Tibial artery (tissue), 4 donors: ENCODE results near the gene CACNA1C.

Experiments
- DNase-seq, 2 donors: peaks; one replicate each; pipeline ENCODE4 v3.0.0-alpha.2; 2019
- H3K27ac ChIP-seq, 2 donors: fragments of 200-600 bp; sonication (generic) in 1 of 2; 1 replicate in 1 of 2; 2 replicates in 1 of 2; pipeline ENCODE4 v1.5.1; 2018 to 2019; ENCODE audit warnings: mild to moderate bottlenecking in 1 of 2
- H3K27me3 ChIP-seq, 2 donors: fragments of 200-600 bp; sonication (generic) in 1 of 2; one replicate each; pipeline versions ENCODE4 v1.5.1 to v1.6.0; 2016 to 2019
- H3K36me3 ChIP-seq, 3 donors: fragments of 200-600 bp; sonication (generic) in 2 of 3; one replicate each; pipeline ENCODE4 v1.5.1; 2016 to 2019; ENCODE audit warnings: mild to moderate bottlenecking in 2 of 3
- H3K4me1 ChIP-seq, 4 donors: fragments of 200-600 bp; sonication (generic) in 2 of 4; 1 replicate in 3 of 4; 2 replicates in 1 of 4; pipeline ENCODE4 v1.5.1; 2016 to 2019
- H3K4me3 ChIP-seq, 2 donors: fragments of 200-600 bp; sonication (generic) in 1 of 2; 1 replicate in 1 of 2; 2 replicates in 1 of 2; pipeline ENCODE4 v1.5.1; 2018 to 2019; ENCODE audit warnings: mild to moderate bottlenecking in 2 of 2
- H3K9me3 ChIP-seq, 3 donors: fragments of 200-600 bp; sonication (generic) in 1 of 3; one replicate each; pipeline ENCODE4 v1.5.1; 2016 to 2019
- intact Hi-C: fragments of 100-400 bp; cut with DNase I; formaldehyde crosslinking; loops from one replicate; pipeline ENCODE4 v1.15.0; 2023; ENCODE audit warnings: low total_unique reads
- TF ChIP-seq, protein P1 (sequence below), 2 experiments: fragments of 200-600 bp in 1 of 2; fragments of 450-650 bp in 1 of 2; IDR thresholded peaks; one replicate each; pipeline ENCODE4 v1.5.1; 2017 to 2019; ENCODE audit warnings: antibody characterized with exemption in 2 of 2, mild to moderate bottlenecking in 1 of 2, moderate library complexity in 1 of 2

CACNA1C gene

DNA sequence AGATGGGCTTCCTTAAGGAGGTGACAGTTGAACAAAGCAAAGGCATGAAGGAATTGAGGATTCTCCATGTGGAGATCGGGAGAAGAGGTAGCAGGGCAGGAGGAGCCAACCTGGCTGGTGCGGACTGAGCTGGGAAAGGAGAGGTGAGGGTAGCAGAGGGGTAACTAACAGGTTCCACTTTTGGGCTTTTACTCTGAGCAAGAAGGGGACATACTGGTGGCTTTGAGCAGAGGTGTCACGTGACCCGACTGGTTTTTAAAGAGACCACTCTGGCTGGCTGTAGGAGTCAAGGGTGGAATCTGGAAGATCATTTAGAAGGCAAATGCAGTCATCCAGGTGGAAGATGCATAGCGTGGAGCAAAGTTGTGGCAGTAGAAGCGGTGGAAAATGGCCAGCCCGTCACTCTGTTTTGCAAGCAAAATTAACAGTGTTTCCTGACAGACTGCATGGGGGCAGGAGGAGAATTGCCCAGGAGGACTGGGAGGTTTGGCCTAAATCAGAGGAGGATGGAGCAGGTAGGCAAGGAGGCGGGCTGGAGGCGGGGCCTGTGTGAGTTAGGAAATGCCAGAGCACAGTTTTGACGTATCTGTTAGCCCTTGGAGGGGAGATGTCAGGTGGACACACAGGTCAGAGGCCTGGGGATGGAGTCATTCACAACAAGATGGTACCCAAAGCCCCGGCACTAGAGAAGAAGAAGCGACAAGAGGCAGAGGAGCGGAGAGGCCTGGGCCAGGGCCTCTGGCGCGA lies 585.7 kb downstream of the CACNA1C start:
- peak in 1 of 2 donors; percentile 1 for DNase-seq
- Histone ChIP-seq H3K4me3 (no peak overlapping the region), H3K36me3 (peaks cover 0 to 22% (median 8%) of the 10 kb centered on the region in 3 donors), H3K27me3 (no peaks in the 10 kb centered on the region), H3K27ac (peak overlapping the region; percentile 65 to 77), H3K9me3 (no peaks in the 10 kb centered on the region), H3K4me1 (peaks cover 0 to 46% (median 29%) of the 10 kb centered on the region in 4 donors)
- TF ChIP-seq, protein P1, sequence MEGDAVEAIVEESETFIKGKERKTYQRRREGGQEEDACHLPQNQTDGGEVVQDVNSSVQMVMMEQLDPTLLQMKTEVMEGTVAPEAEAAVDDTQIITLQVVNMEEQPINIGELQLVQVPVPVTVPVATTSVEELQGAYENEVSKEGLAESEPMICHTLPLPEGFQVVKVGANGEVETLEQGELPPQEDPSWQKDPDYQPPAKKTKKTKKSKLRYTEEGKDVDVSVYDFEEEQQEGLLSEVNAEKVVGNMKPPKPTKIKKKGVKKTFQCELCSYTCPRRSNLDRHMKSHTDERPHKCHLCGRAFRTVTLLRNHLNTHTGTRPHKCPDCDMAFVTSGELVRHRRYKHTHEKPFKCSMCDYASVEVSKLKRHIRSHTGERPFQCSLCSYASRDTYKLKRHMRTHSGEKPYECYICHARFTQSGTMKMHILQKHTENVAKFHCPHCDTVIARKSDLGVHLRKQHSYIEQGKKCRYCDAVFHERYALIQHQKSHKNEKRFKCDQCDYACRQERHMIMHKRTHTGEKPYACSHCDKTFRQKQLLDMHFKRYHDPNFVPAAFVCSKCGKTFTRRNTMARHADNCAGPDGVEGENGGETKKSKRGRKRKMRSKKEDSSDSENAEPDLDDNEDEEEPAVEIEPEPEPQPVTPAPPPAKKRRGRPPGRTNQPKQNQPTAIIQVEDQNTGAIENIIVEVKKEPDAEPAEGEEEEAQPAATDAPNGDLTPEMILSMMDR (IDR thresholded peaks at IDR 0.05): no peak
- intact Hi-C loops: no loop called here

DNA sequence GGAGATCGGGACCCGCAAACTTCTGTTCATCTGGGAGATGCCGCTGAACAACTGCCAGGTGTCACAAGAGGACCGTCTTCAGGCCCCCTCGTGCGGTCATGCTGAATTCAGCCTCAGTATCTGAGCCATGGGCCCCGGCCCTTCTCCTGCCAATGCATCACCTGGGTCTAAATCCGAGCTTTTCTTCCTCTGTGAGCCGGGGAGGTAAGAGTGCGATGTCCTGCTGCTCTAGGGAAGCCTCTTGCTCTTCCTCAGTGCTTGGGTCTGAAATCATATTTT lies 586.2 kb downstream of the CACNA1C start:
- H3K4me3 ChIP-seq: no peak overlapping the region
- no peaks in the 10 kb centered on the region for H3K9me3 ChIP-seq
- H3K36me3 ChIP-seq: peaks cover 0 to 27% (median 8%) of the 10 kb centered on the region in 3 donors
- DNase-seq: peak in 1 of 2 donors; percentile 20
- H3K4me1 ChIP-seq: peaks cover 0 to 46% (median 29%) of the 10 kb centered on the region in 4 donors
- H3K27ac ChIP-seq: peak overlapping the region; percentile 65 to 77
- intact Hi-C loops: no loop called here
- TF ChIP-seq, protein P1 (IDR thresholded peaks at IDR 0.05): no peak
- no peaks in the 10 kb centered on the region for H3K27me3 ChIP-seq

DNA sequence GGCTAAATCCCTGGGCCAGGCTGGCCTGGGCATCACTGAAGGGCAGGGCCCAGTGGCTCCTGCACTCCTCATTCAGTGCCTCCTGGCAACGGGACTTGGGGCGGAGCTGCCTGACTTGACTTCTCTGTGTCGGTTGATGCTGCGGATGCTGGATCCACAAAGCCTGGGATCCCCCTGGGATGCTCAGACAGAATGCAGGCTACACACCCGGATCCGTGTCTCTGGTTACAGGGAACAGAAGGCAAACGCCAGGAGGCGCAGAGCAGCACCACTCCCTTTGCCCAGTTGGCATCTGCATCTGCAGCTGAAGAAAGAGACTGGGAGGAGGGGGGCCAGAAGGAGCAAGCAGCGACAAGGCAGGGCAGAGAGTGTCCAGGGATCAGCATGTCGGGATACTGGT lies 587.5 kb downstream of the CACNA1C start:
- no peaks in the 10 kb centered on the region for H3K9me3 ChIP-seq
- intact Hi-C loops: no loop called here
- DNase-seq: peak; percentile 41 to 77
- H3K4me3 ChIP-seq: no peak overlapping the region
- peak overlapping the region; percentile 65 to 77 for H3K27ac ChIP-seq
- TF ChIP-seq, protein P1 (IDR thresholded peaks at IDR 0.05): peak; percentile 22 to 30
- H3K27me3 ChIP-seq: no peaks in the 10 kb centered on the region
- H3K36me3 ChIP-seq: peaks cover 0 to 23% (median 0%) of the 10 kb centered on the region in 3 donors
- H3K4me1 ChIP-seq: peaks cover 0 to 46% (median 29%) of the 10 kb centered on the region in 4 donors

DNA sequence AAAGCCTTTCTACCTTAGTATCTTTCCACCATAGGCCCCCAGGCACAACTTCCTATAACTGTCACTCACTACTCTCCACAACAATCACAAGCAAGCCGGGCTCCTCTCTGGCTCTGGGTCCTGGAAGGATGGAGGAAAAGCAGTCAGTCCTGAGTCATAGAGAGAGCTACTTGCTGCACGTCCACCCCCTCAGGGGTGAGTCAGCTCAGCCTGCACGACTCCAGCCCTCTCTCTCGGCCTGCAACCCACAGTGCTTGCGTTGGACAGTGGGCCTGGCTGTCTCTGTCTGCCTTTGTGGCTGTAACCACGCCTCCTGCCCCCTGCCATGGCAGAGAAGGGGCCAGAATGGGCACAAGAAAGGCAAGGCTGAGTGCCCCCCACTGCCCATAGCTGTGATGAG lies 587.9 kb downstream of the CACNA1C start:
- peak; percentile 83 to 94 for DNase-seq
- Histone ChIP-seq H3K36me3 (peaks cover 0 to 23% (median 0%) of the 10 kb centered on the region in 3 donors), H3K4me1 (peaks cover 0 to 42% (median 28%) of the 10 kb centered on the region in 4 donors), H3K27ac (peak overlapping the region; percentile 65 to 77), H3K27me3 (no peaks in the 10 kb centered on the region), H3K4me3 (no peak overlapping the region), H3K9me3 (no peaks in the 10 kb centered on the region)
- intact Hi-C loops: no loop called here
- TF ChIP-seq, protein P1 (IDR thresholded peaks at IDR 0.05): no peak

DNA sequence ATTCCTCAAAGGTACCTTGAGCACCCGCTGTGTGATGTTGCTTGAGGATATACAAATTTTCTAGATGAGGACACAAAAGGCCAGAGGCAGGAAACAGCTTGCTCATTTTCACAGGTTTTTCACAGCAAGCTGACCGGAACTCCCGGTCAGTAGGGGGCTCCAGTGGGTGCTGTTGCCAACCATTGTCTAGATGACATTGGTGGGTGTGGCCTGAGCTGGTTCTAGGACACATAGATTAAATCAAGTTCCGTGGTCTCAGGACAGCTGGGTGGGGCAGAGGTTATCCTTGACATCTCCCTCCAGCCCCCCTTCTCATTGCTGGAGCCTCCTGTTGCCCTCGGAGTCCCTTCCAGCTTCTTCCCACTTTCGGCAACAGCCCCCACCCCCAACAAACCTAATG lies 588.4 kb downstream of the CACNA1C start:
- Histone ChIP-seq H3K9me3 (no peaks in the 10 kb centered on the region), H3K36me3 (peaks cover 0 to 23% (median 0%) of the 10 kb centered on the region in 3 donors), H3K27ac (peak overlapping the region; percentile 65 to 77), H3K4me1 (peaks cover 0 to 37% (median 23%) of the 10 kb centered on the region in 4 donors), H3K27me3 (no peaks in the 10 kb centered on the region), H3K4me3 (no peak overlapping the region)
- peak; percentile 22 to 65 for DNase-seq
- TF ChIP-seq, protein P1 (IDR thresholded peaks at IDR 0.05): no peak
- intact Hi-C loops: no loop called here
